GM19395 (cell line): ENCODE data around the gene PEAK1.

Experiments
- ATAC-seq: cut with Tn5 transposase; IDR thresholded peaks from one replicate; pipeline ENCODE4 v1.9.1; 2021; ENCODE audit warnings: mild to moderate bottlenecking, moderate library complexity; ENCODE audit not compliant: unreplicated experiment

Gene PEAK1

DNA sequence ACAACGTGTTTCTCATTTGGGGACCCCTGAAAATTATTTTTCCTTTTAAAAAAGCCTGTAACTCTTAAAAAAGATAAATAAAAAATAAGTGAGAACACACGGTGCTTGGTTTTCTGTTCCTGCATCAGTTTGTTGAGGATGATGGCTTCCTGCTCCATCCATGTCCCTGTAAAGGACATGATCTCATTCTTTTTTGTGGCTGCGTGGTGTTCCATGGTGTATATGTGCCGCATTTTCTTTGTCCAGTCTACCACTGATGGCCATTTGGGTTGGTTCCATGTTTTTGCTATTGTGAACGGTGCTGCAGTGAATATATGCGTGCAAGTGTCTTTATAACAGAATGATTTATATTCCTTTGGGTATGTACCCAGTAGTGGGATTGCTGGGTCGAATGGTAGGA lies 351.3 kb downstream of the PEAK1 start:
- ATAC-seq: no peak

DNA sequence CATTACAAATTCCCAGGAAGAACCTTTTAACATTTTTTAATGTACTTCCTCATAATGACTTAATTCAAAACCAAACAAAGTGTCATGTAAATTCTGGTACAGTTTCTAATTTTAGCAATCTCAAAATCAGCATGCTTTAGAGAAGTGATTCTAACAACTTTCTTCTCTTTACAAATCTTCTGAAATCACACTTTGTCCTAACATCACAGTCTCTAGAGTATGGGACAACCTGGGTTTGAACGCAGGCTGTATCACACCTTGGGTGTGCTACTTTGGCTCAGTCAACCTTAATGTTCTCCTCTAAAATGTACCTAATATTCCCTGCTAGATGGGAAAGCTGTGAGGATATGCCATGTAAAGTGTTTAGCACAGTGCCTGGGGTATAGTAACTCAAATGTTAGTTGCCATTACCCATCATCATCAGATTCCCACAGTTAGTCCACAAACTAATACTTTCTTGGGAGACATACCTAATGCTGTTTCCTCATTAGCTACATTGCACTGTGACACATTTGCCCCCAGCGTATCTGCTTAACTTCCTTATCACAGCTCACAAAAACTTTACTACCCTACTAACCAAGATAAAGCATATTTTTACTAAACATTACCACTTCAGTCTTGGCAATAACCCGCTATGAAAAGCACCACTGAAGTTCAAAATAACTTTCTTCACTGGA lies 352.1 kb downstream of the PEAK1 start:
- ATAC-seq: no peak

DNA sequence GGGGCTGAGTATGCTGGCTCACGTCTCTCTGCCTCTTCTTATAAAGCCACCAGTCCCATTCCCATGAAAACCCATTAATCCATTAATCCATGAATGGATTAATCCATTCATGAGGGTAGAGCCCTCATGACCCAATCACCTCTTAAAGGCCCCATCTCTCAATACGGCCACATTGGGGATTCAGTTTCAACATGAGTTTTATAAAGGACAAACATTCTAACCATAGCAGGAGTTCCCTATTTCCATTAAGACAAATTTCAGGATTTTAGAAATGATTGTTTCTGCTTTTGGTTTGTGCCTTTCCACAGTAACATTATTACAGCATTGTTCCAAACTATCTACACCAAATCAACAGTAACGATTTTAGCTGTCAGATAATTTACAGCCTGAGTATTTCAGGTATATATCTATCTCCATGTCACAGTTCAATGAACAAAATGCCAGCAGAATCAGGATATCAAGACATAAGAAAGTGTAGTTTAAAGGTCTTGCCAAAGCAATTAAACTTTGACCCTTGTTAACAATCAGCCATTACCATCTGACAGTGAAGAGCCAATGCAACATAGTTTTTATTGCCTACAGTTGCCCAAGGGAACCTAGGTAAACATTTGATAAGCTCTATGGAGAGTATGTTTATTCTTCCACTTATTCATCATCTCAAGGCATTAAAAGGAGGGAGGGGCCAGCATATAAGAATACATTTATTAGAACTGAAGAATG lies 352.8 kb downstream of the PEAK1 start:
- no peak for ATAC-seq

DNA sequence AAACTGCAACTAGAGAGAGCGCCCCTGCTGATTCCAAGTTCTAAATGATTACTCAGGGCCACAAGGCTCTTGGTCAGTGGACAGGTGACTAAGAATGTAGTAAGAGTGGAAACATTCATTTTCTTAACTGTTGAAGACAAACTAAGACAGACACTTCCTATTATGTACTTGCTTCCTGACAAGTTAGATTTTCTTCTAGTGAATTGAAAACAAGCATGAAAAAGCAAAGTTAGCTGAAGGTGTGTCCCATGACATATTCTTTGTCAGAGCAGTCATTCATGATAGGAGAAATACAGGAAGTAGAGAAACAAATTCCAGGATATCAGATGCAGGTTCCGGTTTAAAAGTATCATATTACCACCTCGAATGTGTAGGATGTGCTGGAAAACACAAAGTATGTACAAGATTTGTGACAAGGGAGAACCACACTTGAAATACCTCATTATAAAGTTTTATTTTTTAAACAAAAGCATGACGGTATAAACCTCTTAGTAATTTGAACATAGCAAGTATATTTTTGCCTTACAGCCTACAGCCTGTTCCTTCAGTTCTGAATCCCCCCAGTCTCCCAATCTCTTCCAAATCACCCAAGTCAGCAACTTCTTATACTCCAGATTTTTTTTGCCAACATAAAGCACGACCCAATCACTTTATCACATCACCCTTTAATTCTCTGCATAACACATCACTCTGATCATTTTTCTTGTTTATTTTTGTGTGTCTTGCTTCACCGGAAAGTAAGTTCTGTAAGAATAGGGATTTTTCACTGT lies 355.2 kb downstream of the PEAK1 start:
- no peak for ATAC-seq

GRCh38 chr15:77064063-77064462 lies 355.8 kb downstream of the PEAK1 start:
- no peak for ATAC-seq

- no peak for ATAC-seq
These were observed 356.7 kb downstream of the PEAK1 start for GRCh38 chr15:77063249-77063648.

DNA sequence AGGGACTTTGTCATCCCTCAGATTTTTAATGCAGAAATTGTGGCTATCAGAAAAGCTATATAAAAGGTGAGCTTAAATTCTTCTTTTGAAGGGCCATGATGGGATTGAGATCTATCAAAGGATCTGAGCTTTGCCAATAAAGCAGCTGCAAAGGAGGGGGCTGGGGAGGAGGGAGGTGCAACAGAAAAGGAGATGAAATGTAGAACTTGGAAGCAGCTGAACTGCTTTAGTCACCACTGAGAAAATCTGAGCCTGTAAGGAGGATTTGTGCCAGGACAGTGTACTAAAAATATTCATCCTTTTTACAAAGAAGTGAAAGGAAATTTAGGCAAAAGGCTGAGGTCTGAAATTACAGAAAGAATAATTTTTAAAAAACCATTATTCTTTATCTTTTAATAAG lies 359.4 kb downstream of the PEAK1 start:
- no peak for ATAC-seq

- ATAC-seq: peak; percentile 88
These were observed 360.0 kb downstream of the PEAK1 start for GRCh38 chr15:77059786-77060361.

DNA sequence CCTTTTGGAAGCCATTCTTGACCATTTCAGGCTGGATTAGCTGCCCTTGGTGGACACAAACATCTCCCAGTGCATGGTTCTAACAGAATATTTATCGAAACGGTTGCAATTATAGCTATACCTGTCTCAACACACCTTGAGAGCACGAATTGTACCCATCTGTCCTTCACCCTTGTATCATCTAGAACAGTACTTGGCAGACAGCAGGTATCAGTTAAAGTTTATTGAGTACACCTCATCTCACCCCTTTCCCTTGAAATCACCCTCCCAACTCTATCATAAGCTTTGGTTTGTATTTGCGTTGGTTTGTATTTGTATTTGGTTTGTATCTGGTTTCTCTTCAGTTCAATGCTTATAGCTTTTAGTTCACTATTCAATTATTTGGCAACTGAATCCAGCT lies 361.4 kb downstream of the PEAK1 start:
- ATAC-seq: no peak

GRCh38 chr15:77057685-77058084 lies 362.2 kb downstream of the PEAK1 start:
- ATAC-seq: no peak

GRCh38 chr15:77057072-77057471 lies 362.8 kb downstream of the PEAK1 start:
- ATAC-seq: no peak

- ATAC-seq: no peak
These were observed 366.2 kb downstream of the PEAK1 start for GRCh38 chr15:77053709-77054108.

- ATAC-seq: no peak
These were observed 367.3 kb downstream of the PEAK1 start for GRCh38 chr15:77052556-77052955.
